HG03442 (cell line): Measurements from ENCODE around the gene NUDT8.
"Not testable (repeated sequence)": the region's sequence is repeated elsewhere in the genome, so short reads cannot be mapped to it uniquely, and the experiment has no call there.

ENCODE experiments used
- ATAC-seq: cut with Tn5 transposase; IDR thresholded peaks from one replicate; pipeline ENCODE4 v1.9.1; 2021; ENCODE audit warnings: mild to moderate bottlenecking, moderate library complexity; ENCODE audit not compliant: unreplicated experiment

The NUDT8 gene

DNA sequence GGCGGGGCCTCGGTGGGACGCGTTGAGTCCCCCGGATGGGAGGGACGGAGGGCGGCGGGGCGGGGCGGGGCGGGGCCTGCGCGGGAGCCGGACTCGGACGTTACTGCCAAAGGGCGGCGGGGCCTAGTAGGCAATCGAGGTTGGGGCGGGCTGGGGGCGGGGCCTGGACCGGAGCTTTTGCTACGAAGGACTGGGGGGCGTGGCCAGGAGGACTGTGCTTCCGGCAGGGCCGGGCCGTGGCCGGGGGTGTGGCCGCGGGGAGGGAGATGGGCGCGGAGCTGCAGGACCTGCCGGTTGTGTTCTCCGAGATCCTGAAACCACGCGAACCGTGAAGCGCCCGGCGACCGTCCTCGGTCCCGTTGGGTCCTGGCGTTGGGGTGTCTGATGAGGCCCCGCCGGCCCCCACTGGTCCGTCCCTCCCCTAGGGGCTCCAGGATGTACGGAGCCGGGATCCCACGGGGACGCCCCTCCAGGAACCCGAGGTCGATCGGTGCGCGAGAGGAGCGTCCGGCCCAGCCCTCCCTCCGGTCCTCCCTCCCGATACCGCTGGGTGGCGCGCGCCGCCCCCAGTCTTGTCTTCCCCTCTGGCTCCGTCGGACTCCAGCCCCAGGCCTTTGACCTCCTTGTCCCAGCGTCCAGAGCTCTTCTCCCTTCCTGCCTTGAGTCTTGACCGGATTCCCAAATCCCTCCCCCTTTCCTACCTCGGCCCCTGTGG is 648 bp upstream of the NUDT8 start:
- ATAC-seq = peak; percentile 55

DNA sequence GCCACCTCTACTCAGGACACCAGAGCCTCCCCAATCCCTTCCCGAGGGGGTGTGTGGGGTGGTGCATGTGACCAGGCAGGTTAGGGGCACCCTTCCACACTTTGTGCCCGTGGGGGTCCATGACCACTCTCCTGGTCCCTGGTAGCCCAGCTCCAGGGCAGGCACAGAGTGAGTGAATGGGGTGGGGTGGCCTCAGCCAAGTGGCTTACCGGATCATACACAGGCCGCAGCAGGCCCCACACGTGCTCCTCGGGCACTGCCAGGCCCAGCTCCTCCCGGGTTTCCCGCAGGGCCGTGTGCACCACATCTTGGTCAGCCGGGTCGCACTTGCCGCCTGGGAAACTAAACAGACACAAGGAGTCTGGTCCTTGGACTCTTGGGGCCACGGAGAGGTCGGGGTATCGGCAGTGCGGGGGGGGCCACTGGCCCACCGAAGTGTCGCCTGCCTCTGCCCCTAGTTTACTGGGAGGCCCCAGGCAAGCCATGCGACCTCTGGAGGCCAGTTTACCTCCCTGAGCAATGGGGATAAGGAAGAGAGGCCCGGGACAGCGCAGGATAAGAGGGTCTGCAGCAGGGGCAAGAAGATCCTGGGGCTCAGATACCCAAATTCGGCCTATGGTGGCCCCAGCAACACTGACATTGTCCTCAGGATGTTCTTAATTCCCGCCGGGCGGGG is 889 bp downstream of the NUDT8 start:
- ATAC-seq = no peak

DNA sequence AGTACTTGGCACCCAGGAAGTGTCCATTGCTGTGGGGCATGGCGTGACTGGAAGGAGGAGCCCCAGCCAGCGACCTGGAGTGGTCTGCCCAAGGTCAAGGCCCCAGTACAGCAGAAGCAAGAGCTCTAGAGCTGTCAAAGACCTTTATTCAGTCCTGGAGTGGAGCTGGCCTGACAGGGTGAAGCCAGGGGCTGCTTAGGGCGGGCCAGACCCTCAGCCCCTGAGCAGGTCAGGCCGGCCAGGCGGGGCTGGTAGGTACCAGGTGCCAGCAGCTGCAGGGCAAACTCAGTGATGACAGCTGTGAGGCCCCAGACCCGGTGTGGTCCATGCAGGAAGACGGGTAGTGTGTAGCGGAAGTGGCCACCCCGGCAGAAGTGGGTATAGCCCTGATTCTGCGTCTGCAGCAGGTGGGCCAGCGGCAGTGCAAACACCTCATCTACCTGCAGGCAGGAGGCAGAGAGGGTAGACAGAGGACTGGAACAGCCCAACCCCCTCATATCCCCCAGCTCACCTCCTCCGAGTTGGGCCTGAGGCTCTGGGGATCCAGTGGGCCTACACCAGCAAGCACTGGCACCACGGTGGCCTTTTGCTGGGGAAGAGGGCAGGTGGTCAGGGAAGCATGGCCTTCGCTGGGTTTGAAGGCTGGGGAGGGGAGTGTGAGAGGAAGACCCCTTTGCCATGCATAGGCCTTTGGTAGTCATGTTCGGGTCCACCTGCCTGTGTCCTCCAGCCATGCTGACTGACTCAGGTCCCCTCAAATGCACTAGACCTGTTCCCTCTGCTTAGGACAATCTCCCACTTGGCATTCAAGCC is 1.7 kb downstream of the NUDT8 start:
- ATAC-seq = no peak

DNA sequence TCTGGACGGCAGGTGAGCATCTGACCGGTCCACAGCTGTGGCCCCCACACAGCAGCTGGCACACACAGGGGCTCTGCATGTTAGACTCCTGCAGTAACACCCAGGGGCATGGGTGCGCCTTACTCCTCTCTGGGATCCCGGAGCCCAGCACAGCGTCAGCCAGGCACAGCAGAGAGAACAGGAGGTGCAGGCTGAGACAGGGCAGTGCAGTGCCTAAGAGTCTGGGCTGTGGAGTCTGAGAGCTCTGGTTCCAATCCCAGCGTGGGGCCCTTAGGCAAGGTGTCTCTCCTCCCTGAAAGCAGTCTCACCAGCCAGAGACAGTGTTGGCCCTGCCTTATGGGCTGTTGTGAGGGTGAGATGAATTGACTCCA is 2.3 kb downstream of the NUDT8 start:
- no peak for ATAC-seq

DNA sequence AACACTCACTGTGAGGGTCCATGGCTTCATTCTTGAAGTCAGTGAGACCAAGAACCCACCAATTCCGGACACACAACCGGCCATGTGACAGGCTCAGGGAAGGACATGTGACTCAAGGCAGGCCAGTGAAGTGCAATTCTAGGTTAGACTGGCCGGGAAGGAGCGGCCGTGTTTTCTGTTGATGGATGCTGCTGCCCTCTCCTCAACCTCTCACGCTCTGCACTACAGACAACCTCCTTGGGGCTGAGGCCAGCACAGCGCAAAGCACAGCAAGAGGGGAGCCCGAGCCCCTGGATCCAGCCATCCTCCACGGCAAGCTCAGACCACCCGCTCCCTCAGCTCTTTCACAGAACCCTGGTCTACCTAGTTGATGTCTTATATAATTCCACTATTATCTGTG is 2.8 kb downstream of the NUDT8 start:
- no peak for ATAC-seq

DNA sequence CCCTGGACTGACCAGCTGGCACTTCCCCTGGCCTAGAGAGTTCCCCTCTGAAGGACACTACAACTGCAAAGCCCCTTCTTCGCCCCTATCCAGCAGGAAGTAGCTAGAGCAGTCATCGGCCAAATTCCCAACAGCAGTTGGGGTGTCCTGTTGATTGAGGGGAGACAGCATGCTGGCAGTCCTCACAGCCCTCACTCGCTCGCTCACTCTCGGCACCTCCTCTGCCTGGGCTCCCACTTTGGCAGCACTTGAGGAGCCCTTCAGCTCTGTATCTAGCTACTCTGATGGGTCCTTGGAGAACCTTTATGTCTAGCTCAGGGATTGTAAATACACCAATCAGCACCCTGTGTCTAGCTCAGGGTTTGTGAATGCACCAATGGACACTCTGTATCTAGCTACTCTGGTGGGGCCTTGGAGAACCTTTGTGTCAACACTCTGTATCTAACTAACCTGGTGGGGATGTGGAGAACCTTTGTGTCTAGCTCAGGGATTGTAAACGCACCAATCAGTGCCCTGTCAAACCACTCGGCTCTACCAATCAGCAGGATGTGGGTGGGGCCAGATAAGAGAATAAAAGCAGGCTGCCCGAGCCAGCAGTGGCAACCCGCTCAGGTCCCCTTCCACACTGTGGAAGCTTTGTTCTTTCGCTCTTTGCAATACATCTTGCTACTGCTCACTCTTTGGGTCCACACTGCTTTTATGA is 3.5 kb downstream of the NUDT8 start:
- ATAC-seq = not testable (repeated sequence)

DNA sequence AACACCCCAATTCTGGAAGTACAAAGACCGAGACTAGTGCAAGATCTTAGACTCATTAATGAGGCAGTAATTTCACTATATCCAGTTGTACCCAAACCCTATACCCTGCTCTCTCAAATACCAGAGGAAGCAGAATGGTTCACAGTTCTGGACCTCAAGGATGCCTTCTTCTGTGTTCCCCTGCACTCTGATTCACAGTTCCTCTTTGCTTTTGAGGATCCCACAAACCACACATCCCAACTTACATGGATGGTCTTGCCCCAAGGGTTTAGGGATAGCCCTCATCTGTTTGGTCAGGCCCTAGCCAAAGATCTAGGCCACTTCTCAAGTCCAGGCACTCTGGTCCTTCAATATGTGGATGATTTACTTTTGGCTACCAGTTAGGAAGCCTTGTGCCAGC is 5.9 kb downstream of the NUDT8 start:
- not testable (repeated sequence) for ATAC-seq

DNA sequence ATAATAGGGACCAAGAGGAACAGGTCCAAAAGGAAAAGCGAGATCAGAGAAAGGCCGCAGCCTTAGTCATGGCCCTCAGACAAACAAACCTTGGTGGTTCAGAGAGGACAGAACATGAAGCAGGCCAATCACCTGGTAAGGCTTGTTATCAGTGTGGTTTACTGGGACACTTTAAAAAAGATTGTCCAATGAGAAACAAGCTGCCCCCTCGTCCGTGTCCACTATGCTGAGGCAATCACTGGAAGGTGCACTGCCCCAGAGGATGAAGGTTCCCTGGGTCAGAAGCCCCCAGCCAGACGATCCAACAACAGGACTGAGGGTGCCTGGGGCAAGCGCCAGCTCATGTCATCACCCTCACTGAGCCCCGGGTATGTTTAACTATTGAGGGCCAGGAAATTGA is 6.8 kb downstream of the NUDT8 start:
- ATAC-seq = not testable (repeated sequence)

DNA sequence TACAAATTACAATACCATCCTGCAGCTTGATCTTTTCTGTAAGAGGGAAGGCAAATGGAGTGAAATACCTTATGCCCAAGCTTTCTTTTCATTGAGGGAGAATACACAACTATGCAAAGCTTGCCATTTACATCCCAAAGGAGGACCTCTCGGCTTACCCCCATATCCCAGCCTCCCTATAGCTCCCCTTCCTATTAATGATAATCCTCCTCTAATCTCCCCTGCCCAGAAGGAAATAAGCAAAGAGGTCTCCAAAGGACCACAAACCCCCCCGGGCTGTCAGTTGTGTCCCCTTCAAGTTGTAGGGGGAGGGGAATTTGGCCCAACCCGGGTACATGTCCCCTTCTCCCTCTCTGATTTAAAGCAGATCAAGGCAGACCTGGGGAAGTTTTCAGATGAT is 7.8 kb downstream of the NUDT8 start:
- not testable (repeated sequence) for ATAC-seq

DNA sequence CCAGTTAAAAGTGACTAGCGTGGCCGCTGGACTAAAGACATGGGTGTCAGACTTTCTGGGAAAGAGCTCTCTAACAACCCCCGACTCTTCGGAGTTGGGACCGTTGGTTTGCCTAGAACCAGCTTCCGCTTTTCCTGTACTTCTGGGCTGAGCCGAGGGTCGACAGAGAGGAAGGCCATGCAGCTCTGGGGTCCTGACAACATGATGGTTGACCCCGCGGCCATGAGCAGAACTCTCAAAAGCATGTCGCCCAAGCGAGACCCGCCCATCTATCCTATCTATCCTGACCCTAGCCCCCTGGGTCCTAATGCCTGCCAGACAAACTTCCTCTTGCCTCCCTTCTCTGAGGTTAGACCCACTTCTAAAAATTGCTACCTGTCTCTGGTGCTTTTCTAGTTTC is 9.1 kb downstream of the NUDT8 start:
- not testable (repeated sequence) for ATAC-seq

DNA sequence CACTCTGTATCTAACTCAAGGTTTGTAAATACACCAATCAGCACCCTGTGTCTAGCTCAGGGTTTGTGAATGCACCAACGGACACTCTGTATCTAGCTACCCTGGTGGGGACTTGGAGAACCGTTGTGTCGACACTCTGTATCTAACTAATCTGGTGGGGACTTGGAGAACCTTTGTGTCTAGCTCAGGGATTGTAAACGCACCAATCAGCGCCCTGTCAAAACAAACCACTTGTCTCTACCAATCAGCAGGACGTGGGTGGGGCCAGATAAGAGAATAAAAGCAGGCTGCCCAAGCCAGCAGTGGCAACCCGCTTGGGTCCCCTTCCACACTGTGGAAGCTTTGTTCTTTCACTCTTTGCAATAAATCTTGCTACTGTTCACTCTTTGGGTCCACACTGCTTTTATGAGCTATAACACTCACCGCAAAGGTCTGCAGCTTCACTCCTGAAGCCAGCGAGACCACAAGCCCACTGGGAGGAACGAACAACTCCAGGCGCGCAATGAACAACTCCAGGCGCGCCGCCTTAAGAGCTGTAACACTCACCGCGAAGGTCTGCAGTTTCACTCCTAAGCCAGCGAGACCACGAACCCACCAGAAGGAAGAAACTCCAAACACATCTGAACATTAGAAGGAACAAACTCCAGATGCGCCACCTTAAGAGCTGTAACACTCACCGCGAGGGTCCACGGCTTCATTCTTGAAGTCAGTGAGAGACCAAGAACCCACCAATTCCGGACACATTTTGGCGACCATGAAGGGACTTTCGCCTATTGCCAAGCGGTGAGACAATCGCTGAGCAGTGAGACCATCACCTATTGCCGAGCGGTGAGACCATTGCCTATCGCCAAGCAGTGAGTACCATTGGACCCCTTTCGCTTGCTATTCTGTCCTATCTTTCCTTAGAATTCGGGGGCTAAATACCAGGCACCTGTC is 9.8 kb downstream of the NUDT8 start:
- ATAC-seq = not testable (repeated sequence)

DNA sequence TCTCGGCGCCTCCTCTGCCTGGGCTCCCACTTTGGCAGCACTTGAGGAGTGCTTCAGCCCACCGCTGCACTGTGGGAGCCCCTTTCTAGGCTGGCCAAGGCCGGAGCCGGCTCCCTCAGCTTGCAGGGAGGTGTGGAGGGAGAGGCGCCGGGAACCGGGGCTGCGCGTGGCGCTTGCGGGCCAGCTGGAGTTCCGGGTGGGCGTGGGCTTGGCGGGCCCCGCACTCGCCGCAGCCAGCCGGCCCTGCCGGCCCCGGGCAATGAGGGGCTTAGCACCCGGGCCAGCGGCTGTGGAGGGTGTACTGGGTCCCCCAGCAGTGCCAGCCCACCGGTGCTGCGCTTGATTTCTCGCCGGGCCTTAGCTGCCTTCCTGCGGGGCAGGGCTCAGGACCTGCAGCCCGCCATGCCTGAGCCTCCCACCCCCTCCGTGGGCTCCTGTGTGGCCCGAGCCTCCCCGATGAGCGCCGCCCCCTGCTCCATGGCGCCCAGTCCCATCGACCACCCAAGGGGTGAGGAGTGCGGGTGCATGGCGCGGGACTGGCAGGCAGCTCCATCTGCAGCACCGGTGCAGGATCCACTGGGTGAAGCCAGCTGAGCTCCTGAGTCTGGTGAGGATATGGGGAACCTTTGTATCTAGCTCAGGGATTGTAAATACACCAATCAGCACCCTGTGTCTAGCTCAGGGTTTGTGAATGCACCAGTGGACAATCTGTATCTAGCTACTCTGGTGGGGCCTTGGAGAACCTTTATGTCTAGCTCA is 10.7 kb downstream of the NUDT8 start:
- ATAC-seq = not testable (repeated sequence)

DNA sequence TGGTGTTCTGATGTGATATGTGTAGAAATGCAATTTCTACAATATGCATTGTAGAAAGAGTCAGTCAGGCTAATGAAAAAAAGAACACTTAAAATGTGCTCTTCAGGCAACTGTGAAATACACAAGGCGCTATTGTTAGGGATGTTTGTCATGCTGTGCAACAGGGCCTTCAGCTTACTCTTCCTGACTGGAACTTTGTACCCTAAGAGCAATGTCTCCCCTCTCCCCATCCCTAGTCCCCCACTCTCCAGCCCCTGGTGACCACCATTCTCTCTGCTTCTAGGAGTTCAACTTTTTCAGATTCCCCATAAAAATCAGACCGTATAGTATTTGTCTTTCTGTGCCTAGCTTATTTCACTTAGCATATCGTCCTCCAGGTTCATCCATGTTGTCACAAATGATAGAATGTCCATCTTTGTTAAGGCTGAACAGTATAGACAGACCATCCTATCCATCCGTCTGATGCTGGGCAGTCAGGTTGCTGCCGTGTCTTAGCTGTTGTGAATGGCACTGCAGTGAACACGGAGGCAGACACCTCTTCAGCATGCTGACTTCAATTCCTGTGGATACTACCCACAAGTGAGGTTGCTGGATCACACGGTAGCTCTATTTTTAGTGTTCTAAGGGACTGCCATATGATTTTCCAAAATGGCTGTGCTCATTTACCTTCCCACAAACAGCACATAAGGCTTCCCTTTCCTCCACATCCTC is 12.3 kb downstream of the NUDT8 start:
- no peak for ATAC-seq

DNA sequence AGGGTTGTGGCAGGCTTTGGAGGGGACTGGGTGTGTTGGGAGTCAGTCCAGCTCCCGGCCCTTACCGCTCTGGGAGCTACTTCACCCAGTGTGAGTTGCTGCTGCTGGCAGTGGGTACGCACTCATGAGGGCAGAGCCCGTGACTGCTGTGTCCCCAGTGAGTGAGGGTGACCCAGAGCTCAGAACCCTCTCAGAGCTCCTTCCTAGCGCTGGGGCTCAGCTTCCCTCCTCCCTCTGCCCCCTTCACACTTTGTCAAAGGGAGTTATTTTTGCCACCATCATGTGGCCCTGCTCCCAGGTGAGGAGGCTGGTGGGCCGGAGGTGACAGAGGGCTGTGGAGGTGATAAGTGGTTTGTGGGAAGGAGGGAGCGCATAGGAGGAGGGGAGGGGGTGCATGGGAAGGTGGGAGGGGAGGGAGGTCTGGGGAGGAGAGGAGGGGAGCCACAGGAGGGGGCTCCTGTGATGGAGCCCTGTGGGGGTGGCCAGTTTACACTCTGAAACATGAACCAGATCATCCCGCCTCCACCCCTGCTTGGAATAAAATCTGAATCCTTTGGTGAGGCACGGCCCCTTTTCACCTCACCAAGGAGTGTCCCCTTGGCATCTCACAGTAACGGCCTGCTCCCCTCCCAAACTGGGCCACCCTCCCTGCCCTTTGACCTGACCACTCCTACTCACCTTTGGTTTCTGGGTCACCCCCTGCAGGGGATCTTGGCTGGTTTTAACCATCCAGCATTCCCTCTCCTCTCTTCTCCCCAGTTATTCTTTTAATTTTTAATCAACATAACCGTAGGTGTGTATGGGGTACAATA is 13.1 kb downstream of the NUDT8 start:
- ATAC-seq = no peak

DNA sequence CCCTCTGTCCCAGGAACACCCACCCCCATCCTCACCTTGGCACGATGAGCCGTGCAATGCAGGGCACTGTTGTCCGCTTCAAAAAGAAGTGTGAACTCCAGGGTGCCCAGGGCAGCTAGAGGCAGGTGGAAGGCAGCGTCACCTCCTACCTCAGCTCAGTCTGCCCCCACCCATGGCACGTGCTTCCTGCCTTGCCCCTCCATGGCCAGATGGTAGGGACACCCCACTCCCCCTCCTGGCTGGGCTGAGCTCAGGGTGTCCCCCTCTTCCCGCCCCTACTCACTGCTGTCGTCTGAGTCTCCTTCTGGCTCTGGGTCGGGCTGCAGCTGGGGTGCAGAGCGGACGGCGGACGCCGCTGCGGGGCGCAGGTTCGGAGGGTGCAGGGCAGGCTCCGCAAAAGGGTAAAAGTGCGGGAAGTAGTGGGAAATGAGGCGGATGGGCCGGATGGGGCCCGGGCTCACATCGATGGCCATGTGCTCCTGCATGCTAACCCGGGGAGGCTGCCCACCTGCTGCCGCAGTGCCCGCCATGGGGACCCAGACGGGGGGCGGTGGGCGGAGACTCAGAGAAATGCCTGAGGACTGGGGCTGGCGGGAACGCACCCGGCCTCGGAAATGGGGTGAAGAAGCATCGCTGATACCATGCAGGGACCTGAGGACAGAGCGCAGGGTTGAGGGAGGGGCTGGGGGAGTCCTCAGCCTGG is 13.9 kb downstream of the NUDT8 start:
- ATAC-seq = no peak

DNA sequence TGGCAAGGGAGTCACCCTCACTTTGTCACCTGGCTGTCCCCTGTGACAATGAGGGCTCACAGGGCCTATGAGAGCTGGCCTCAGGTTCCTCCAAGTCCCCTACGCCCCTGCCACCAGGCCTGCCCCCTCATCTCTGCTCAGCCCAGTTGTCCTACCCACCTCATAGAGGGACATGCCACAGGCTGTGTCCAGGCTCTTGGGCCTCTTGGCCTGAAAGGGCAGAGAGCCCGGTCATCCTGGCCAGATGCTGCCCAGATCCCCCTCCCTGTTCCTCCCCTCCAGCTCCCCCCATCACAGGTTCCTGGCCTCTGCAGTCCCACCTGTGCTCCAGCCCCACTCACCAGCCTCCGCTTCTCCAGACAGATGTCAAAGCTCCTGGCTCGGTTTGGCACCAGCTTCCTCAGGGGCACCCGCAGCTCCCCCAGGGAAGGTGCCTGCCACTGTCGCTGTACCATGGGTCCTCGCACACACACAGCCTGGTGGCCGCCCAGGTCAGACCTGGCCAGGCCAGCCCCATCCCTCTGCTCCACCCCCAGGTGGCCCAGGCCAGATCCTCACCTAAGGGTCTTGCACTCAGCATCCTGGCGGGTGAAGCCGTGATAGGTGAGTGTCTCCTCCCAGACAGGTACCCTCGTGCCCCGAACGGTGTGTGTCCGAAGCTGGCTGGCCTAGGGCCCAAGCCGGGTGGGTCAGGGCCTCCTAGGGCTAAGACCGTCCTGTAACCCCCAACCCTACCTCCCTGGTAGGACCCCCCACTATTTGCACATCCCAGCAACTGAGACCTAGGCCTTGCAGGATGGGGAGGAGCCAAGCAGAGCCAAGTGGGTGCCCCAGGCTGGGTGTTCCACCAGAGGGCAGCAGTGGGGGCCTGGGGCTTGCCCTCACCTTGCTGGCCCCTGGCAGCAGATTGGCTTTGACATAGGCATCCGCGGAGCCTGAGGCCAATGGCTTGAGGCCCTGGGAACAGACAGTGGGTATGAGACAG is 14.7 kb downstream of the NUDT8 start:
- no peak for ATAC-seq
